Superior temporal gyrus (tissue), 1 donor: ENCODE measurements around the gene GULP1.

ENCODE experiments used
- DNase-seq: peaks from one replicate; pipeline ENCODE4 v3.0.0-alpha.2; 2016; ENCODE audit errors: extremely low spot score

The GULP1 gene

GRCh38 chr2:188367164-188367563, 75.5 kb downstream of the GULP1 start:
- DNase-seq = no peak

GRCh38 chr2:188369365-188369764, 77.7 kb downstream of the GULP1 start:
- peak; percentile 83 for DNase-seq

- DNase-seq = no peak
These were observed 86.8 kb downstream of the GULP1 start for GRCh38 chr2:188378371-188378950.

GRCh38 chr2:188379748-188380147, 88.1 kb downstream of the GULP1 start:
- DNase-seq = no peak

- peak; percentile 26 for DNase-seq
These were observed 88.6 kb downstream of the GULP1 start for GRCh38 chr2:188380280-188380679.

GRCh38 chr2:188381614-188382013, 89.9 kb downstream of the GULP1 start:
- no peak for DNase-seq

GRCh38 chr2:188382107-188382506, 90.4 kb downstream of the GULP1 start:
- DNase-seq = no peak

- DNase-seq = no peak
These were observed 91.5 kb downstream of the GULP1 start for GRCh38 chr2:188383158-188383557.

GRCh38 chr2:188385857-188386256, 94.2 kb downstream of the GULP1 start:
- DNase-seq = no peak

GRCh38 chr2:188388831-188389230, 97.2 kb downstream of the GULP1 start:
- DNase-seq = no peak

- no peak for DNase-seq
These were observed 99.7 kb downstream of the GULP1 start for GRCh38 chr2:188391354-188391753.

GRCh38 chr2:188394931-188395472, 103.3 kb downstream of the GULP1 start:
- DNase-seq = no peak

GRCh38 chr2:188395903-188396689, 104.4 kb downstream of the GULP1 start:
- DNase-seq = no peak

- DNase-seq = no peak
These were observed 107.5 kb downstream of the GULP1 start for GRCh38 chr2:188399159-188399558.

- no peak for DNase-seq
These were observed 112.0 kb downstream of the GULP1 start for GRCh38 chr2:188403676-188404075.

- no peak for DNase-seq
These were observed 112.8 kb downstream of the GULP1 start for GRCh38 chr2:188404341-188405004.

GRCh38 chr2:188406414-188406813, 114.7 kb downstream of the GULP1 start:
- no peak for DNase-seq

GRCh38 chr2:188410504-188411235, 119.0 kb downstream of the GULP1 start:
- no peak for DNase-seq

GRCh38 chr2:188412190-188412589, 120.5 kb downstream of the GULP1 start:
- DNase-seq = no peak

- no peak for DNase-seq
These were observed 122.7 kb downstream of the GULP1 start for GRCh38 chr2:188414411-188414810.

GRCh38 chr2:188414869-188415753, 123.4 kb downstream of the GULP1 start:
- DNase-seq = no peak
